Stimulated activated CD4-positive, alpha-beta T cell treated with anti-CD3 and anti-CD28 coated beads, Interleukin-1b, Interleukin-23, amount 100 ng/mL, for 4 hours (primary cell): Measurements from ENCODE around the gene DBF4B.

Experiments used
- DNase-seq, 2 donors: peaks; one replicate each; pipeline ENCODE4 v3.0.0-alpha.2; 2020; ENCODE audit warnings: low read depth in 2 of 2

The DBF4B gene

DNA sequence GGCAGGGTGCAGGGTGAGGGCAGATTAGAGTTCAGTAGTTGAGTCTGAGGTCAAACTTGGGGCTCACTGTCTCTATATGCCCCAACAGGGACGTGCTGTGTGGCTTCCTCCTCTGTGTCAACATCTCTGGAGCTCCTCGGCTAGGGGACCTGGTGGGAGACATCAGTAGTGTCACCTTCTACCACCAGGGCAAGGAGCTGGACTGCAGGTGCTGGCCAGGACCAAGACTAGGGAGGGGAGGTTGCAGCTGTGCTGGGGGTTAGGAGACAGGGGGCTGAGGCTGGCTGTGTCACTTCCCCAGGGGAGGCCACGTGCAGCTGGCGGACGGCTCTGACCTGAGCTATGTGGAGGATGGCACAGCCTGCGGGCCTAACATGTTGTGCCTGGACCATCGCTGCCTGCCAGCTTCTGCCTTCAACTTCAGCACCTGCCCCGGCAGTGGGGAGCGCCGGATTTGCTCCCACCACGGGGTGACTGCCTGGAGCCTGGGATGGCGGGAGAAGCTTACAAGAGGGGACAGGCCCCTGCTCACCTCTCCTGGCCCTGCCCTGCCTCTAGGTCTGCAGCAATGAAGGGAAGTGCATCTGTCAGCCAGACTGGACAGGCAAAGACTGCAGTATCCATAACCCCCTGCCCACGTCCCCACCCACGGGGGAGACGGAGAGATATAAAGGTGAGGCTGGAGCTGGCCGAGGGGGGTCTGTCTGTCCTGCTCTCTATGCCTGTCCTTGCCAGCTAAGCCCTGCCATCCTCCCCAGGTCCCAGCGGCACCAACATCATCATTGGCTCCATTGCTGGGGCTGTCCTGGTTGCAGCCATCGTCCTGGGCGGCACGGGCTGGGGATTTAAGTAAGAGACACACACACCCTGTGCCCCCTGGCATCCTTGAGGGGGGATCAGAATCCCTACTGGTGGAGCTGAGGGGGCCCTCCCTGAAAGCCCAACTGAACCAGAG, 69.2 kb downstream of the DBF4B start:
- no peak for DNase-seq

DNA sequence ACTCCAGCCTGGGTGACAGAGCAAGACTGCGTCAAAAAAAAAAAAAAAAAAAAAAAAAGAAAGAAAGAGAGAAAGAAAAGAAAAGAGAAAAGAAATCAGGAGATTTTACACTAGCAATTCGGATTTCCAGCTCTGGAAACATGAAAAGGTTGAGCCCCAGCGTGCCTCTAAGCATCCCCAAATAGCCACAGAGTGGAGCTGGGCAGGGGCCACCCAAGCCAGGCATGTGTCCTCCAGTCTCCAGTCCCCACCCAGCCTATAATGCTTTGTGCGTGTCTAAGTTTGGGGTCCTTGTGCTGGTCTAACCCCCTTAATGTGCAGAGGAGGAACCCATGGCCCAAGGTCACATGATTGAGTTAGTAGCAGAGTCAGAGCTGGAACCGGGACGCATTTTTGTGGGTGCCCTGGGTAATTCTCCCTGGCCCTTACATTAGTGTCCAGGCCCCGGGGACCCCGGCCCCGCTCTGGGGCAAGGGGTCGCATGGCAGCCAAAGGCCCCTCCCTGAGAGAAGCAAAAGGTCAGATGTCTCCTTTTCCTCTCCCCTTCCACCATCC, 70.3 kb downstream of the DBF4B start:
- no peak for DNase-seq

DNA sequence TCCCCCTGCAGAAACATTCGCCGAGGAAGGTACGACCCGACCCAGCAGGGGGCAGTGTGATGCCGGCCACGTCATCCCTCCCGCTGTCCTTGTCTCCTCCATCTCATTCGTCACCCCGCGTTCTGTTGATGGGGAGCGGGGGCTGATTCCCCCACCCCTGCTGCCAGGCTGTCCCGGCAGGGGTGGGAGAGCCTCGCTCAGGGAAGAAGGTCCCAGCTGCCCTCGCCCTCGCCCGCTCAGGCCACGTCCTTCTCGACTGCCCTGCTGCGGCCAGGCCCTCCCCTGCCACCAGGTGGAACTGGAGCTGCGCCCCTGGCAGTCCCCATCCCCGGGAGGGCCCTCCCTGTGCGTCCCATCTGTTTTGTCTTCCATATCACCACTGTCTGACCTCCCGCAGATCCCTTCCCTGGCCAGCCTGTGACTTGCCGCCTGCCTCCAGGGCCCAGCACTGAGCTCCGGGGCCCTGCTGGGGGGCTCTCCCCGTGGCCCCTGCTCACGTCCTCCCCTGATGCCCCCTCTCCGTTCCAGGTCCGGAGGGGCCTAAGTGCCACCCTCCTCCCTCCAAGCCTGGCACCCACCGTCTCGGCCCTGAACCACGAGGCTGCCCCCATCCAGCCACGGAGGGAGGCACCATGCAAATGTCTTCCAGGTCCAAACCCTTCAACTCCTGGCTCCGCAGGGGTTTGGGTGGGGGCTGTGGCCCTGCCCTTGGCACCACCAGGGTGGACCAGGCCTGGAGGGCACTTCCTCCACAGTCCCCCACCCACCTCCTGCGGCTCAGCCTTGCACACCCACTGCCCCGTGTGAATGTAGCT, 71.0 kb downstream of the DBF4B start:
- peak; percentile 79 for DNase-seq

DNA sequence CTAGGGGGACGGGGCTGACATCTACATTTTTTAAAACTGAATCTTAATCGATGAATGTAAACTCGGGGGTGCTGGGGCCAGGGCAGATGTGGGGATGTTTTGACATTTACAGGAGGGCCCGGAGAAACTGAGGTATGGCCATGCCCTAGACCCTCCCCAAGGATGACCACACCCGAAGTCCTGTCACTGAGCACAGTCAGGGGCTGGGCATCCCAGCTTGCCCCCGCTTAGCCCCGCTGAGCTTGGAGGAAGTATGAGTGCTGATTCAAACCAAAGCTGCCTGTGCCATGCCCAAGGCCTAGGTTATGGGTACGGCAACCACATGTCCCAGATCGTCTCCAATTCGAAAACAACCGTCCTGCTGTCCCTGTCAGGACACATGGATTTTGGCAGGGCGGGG, 71.7 kb downstream of the DBF4B start:
- DNase-seq: no peak

DNA sequence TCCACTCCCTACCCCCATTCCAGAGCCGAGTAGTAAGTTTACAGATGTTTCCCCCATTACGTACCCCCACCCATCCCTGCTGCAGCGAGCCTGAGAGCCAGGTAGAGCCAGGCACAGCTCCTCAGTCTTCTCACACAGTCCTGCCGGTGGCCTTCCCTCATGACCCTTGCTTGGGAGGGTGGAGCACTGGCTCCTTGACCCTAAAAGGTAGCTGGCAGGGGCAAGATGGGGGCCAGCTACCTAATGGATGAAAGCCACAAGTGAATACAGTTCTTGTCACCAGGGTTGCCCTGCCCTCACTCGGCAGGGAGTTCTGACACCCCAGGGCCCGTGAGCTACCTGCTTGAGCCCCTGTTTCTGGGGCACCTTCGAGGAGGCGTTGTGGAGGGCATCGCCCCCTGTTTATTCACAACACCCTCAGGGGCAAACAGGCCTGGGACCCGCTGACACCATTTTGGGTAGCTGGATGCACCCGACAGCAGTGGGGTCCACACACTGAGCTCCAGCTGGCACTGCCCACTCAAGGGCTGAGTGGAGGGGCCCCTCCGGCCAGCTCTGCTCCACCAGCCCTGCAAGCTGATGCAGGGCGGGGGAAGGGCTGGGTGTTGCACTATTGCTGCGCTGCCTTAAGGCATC, 72.5 kb downstream of the DBF4B start:
- DNase-seq: no peak

DNA sequence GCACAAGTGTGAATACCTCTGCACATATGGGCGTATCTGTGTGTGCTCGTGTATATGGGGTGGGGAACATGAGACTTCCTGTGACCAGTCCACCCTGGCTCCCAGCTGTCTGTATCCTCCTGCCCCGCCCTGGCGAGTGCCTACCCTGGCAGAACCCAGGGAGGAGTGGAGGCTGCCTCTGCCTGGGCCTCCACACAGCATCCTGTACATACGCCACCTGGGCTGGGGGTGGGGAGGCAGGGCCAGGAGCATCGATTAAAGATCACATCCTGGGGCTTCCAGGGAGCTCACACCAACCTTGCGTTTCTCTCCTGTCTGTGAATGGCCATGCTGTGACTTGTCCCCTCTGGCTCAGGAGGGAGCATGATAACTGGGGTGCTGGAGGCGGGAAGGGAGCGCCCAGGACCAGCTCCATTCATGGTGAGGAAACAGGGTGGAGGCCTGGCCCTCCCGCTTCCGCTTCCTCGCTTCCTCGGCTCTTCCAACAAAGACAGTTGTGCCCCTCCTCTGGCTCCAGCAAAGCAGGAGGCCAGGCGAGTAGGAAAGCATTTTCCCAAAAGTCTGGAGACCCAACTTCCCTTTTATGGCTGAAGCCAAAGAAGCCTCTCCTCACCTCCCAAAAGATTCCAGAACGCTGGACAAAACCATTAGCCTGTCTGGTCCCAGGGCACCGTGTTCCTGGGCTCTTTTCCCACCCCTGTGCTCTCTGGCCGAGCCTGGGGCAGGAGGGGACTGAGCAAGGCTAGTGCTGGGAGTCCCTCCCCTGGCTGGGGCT, 73.3 kb downstream of the DBF4B start:
- DNase-seq: no peak

DNA sequence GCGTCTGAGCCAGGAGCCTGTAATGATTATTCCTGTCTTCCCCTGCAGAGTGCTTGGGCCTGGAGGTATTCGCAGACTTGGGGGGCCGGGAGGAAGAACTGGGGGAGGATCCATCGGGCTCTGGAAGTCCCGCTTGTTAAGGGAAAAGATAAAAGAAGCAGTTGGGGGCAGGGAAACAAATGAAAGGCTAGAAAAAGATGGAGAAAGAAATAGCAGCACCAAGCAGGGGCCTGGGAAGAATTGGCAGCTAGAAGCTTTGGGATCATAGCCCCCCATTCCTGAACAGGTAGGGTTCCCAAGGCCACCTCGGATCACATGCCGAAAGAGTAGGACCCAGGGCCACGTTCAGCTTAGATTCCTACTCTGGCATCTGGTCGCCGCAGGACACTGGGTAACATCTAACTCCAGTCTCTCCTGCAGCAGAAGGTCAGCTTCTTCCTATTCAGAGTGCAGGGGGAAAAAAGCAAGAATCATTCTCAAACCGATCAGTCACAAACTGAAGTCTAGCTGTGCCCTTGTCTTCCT, 73.9 kb downstream of the DBF4B start:
- no peak for DNase-seq

DNA sequence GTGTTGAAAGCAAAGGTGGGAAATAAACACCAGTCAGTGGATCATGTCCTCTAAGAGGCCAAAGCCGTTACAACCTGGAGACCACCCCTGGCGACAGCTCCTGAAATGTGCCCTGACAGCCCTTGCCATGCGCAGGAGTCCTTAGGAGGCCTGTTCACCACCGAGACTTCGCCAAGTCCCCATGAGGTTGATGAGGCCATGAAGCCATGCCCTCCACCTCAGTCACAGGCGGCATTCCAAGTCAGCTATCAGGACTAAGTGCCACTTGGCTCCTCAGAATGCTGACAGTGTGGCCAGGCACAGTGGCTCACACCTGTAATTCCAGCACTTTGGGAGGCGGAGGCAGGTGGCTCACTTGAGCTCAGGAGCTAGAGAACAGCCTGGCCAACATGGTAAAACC, 77.5 kb downstream of the DBF4B start:
- no peak for DNase-seq

DNA sequence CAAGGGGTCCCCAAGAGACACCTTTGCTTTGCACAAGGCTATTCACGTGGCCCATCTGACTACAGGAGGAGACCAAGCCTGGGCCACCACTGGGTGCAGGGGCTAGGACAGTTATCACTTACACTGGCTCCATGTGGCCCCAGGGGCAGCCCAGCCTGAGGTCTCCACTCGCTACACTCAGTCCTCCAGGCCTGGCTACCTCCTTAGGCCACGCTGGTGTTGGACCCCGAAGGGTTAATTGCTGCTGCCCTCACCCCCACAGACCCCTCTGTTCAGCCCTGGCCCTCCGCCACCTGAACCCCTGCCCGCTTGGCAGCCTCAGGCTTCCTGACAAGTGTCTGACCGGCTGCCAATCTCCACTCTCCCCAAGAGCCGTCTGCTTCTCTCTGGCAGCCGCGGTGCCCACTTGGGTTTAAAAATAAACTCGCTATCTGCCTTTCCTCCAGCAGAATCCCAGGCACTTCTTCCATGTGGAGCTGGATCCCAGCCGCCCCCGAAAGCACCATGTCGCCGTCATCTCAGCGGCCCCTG, 78.2 kb downstream of the DBF4B start:
- no peak for DNase-seq

DNA sequence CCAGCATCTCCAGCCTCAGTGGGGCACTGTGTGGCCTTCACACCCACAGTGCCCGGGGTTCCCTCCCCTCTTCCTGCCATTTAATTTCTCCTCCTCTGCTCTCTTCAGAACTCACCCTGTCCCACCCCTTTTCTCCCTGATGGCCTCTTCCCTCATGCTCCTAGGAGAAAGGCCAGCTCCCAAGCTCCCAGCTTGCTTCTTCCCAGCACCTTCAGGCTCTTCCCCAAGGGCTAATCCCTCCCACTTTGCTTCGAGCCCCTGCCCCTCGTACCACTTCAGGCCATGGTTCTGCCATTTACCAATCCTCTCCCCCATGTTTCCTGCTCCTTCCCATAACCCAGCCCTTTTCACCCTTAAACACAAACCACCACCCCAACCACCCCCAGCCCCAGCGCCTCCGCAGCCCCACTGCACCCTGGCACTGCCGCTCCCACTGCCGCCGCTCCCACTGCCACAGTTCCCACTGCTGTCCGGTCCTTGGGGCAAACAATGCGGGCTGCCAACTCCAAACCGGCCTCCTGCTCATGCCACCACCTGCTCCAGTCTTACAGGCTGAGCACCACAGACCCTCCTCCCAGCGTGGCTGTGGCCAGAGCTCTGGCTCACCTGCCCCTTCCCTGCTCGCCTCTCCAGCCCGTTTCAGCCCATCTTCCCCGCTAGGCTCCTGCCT, 78.9 kb downstream of the DBF4B start:
- no peak for DNase-seq

DNA sequence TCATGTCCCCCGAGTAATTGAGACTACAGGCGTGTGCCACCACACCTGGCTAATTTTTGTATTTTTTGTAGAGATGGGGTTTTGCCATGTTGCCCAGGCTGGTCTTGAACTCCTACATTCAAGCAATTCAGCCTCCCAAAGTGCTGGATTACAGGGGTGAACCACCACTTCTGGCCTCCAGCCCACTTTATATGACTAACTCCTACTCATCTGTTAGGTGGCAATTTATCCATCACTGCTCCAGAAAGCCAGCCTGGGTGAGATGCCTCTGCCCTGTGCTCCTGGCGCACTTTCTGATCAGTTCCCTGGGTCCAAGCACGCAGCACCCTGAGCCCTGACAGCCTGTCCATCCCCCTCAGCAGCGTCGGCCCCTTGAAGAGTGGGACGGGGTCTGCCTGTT, 79.7 kb downstream of the DBF4B start:
- no peak for DNase-seq

DNA sequence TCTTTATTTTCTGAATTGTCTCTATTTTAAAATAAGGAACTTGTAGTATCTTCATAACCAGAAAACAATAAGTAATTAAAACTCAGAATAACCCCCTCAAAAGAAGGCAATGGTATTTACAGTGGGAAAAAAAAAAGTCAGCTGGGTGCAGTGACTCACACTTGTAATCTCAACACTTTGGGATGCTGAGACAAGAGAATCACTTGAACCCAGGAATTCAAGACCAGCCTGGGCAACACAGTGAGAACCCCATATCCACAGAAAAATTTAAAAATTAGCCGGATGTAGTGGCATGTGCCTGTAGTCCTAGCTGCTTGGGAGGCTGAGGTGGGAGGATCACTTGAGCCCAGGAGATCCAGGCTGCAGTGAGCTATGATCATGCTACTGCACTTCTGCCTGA, 83.8 kb downstream of the DBF4B start:
- no peak for DNase-seq

DNA sequence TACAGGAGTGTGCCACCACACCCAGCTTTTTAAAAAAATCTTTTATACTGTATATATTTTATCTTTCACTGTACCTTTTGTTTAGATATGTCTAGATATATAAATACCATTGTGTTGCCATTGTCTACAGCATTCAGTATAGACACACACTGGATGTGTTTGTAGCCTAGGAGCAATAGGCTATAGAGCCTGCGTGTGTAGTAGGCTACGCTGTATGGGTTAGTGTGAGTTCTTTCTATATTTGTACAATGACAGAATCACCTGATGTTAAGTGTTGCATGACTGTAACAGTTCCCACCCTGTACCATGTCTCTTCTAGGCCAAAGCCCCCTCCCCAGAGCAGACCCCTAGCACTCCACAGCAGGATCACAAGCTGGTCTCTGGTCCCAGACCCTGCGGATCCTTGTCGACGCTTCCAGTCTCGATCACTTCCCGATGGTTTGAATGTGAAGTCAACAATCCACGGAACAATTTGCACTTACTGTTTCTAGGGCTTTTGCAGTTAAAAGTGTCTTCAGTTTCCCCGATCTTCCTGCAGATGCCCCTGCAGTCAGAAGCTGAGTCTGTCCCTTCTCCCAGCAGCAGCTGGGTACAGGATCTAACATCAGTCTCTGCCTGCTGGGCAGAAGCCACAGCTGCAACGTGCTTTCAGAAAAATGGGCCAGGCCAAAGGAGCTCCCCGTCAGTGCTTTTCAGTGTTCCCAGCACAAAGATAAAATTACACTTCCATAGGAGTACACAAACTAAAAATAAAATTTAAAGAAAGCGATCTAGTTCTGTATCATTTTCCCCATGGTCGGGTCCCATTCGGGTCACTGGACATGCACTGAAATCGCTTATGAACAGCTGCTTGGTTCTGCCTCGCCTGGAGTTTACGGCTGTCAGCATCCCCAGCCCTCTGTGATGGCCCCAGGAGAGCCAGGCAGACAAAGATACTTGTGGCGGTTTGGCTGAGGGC, 85.7 kb downstream of the DBF4B start:
- DNase-seq: no peak

DNA sequence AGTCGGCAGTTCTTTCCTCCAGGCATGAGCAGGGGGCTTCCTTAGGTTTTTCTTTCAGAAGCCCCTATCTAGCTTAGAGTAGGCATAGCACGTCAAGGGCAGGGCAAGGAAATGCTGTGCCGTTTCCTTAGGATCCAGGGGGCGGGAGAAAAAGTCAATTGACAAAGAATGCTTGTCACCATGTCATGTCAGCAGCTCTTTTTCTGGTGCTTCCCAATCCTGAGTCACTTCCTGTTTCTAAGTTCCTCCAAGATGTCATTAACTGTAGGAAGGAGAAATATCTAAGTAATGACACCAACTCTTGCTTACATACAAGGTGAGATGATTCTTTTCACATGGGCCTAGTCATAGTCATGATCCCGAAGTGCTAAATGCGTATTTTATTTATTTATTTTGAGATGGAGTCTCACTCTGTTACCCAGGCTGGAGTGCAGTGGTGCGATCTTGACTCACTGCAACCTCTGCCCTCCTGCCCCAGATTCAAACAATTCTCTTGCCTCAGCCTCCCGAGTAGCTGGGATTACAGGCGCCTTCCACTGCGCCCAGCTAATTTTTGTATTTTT, 86.5 kb downstream of the DBF4B start:
- no peak for DNase-seq

DNA sequence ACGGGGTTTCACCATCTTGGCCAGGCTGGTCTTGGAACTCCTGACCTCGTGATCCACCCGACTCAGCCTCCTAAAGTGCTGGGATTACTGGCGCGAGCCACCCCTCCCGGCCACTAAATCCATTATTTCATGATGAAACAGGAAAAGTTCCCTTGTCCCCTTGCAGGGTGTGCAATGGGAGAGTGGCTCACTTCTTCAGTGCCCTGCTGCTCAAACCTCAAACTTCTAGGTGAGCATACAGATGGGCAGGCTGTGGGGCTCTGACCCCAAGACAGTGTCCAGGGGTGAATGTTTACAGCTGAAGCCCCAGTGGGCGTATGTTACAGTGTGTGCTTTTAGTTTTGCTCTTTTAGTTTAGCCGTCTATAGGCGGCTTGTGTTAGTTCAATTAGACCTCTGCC, 87.0 kb downstream of the DBF4B start:
- DNase-seq: no peak

DNA sequence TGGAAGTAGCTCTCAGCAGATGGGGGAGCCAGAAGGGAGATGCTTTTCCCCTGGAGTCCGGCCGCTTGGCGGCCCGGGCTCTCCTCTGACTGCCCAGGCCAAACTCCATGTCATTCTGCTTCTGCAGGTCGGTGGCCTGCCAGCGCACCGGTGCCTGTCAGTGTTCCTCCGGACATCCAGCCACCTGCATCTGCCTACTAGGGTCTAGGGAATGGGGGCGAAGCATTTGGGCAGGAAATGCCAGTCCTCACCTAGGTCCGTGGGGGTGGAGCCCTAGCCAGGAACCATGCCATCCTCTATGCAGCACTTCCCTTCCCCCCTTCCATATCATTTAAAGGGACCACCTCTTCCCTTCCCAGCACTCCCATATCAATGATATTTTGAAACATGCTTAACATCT, 87.5 kb downstream of the DBF4B start:
- DNase-seq: no peak

DNA sequence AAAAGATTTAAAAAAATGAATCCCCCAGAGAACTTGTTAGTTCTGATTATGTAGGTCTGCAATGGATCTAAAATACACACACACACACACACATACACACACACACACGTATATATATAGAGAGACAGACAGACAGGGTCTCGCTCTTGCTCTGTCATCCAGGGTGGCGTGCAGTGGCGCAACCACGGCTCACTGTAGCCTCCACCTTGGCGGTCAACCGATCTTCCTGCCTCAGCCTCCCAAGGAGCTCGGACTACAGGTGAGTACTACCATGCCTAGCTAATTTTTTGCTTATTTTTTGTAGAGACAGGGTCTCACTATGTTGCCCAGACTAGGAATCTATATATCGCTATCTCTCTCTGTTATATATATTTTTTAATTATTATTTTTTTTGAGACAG, 88.3 kb downstream of the DBF4B start:
- no peak for DNase-seq

DNA sequence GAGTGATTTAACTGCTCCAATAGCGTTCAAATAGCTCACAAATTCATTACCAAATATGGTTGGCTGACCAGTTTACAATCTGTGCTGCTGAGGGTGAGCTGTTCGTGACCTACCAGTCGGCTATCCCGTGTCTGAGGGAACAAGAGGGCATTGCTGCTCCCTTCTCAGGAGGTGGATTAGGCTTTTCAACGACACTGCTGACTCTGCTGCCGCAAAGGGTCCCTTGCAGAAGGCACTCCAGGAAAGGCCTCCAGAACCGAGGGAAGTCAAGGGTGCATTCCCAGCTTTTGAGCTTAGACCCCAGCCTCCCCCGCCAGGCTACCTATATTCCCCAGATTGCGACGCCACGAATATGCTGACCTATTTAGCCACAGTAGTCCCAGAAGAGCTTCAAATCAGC, 89.3 kb downstream of the DBF4B start:
- no peak for DNase-seq

DNA sequence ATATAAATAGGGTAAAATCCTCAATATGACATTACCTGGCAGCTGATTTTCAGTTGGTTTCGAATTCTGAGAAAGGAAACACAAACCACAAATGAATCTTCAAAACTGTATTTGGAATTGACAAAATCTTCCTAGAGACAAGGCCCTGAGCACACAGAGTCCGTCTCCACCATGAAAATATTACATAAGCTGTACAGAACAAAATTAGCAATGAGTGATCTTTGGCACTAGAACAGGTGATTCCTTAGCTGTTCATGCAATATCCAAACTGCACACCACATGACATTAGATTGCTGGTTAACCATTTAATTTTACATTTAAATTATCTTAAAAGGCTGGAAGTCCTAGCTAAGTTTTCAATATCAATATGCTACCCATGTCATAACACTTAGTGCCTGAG, 89.9 kb downstream of the DBF4B start:
- DNase-seq: no peak
